M059J (cell line): ENCODE results near the gene GLIS1. TPM values are rescaled to one million over a fixed set of nuclear protein-coding genes. Genes with fewer than 3 reads are reported as not detected.

Experiments
- DNase-seq: peaks from one replicate; pipeline ENCODE4 v3.0.0-alpha.2; 2012; ENCODE audit warnings: low read depth
- total RNA-seq: library from RNA; depleted of rRNA; stranded (reverse); fragments of >200 nt; shearing (Covaris generic); gene quantifications from 2 replicates; pipeline ENCODE4 v1.2.3, GENCODE V29; 2014

GLIS1 gene
- total RNA-seq, 1 experiment from 2014 or later: 3.0 TPM

DNA sequence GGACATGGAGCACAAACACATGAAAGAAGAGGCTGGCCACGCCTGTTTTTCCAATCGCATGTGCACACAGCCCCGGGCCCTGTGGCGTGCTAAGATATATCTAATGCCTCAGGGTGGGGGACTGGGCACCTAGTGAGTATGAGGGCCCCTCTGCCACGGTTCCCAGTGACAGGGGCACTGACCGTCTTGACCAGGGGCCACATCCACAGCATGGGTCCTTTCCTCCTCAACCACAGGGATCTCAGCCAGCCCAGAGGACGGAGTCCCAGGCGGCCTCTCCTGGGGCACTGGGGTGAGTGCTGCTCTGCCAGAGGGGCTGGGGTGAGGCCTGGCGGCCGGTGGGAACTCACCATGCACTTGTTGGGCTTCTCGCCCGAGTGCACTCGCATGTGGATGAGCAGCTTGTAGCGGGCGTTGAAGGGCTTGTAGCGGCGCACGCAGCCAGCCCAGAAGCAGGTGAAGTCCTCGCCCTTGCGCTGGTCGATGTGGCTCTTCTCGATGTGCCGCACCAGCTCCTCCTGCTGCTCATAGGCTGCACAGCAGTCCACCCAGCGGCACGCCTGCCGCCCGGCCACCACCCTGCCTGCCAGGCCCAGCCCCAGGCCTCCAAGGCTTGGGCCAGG is 145.1 kb downstream of the GLIS1 start:
- no peak for DNase-seq

DNA sequence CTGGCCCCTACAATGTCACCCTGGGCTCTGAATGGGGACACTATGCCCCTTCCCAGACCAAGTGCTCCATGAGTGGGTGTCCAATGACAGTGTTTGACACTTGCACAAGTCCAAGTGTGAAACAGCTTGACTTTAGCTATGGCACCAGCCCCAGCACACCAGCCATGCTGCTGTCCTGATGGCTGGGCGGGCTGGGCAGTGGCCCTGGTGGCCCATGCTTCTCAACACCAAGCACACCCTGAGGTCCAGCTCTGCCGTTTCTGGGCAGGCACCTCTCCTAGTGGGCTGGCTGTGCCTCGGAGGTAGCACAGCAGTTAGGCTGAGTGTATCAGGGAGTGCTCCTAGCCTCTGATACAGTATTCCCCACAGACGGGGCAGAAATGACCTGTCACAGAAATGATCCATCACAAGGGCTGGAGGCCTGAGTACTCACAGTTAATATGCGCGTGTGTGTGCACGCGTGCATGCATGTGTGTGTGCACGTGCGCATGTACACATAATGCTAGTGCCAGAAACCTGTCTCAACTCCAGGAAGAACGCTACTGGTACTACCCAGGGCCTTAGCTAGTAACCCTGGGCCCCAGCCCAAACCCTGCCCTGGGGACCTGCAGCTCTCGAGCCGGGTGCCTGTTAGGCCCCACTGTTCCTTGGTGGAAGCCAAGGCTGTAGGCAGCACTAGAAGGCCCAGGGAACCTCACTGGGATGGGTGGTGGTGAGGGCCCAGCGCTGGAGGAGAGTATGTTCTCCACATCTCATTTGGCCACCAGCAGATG is 145.8 kb downstream of the GLIS1 start:
- no peak for DNase-seq

DNA sequence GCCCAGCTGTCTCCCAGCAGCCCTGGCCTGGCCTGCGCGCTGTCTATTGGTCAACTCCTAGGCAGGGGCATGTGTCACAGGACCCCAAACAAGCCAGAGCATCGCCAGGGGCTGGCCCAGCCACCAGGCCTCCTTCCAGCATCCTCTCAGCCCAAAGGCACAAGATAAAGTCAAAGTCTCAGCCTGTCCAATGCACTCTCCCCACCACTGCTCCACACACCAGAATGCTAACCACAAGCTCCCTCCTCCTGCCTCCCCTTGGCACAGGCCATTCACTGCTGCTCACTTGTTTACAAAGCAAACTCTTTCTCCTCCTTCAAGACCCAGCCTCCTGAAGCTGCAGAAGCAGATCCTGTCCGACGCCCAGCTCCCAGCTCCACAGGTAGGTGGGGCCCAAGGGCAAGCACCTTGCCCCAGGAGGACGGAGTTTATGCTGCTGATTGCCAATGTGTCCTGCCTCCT is 146.4 kb downstream of the GLIS1 start:
- DNase-seq: peak; percentile 53

DNA sequence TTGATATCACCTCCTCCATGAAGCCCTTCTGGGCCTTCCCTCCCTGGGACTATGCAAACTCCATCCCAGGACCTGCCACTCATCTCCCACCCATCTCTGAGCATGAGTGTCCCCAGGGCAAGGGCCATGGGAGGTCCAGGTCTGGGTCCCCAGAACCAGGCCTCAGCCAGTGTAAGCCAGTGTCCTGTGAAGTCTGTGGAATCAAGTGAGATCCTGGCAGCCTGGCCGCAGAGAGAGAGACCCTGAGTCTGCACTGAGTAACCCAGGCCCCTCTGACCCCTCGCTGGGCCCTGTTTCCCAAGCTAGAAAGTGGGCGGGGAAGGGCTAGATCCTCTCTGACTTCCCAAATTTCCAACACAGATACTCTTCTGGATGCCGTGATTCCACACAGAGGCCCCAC is 147.0 kb downstream of the GLIS1 start:
- no peak for DNase-seq

DNA sequence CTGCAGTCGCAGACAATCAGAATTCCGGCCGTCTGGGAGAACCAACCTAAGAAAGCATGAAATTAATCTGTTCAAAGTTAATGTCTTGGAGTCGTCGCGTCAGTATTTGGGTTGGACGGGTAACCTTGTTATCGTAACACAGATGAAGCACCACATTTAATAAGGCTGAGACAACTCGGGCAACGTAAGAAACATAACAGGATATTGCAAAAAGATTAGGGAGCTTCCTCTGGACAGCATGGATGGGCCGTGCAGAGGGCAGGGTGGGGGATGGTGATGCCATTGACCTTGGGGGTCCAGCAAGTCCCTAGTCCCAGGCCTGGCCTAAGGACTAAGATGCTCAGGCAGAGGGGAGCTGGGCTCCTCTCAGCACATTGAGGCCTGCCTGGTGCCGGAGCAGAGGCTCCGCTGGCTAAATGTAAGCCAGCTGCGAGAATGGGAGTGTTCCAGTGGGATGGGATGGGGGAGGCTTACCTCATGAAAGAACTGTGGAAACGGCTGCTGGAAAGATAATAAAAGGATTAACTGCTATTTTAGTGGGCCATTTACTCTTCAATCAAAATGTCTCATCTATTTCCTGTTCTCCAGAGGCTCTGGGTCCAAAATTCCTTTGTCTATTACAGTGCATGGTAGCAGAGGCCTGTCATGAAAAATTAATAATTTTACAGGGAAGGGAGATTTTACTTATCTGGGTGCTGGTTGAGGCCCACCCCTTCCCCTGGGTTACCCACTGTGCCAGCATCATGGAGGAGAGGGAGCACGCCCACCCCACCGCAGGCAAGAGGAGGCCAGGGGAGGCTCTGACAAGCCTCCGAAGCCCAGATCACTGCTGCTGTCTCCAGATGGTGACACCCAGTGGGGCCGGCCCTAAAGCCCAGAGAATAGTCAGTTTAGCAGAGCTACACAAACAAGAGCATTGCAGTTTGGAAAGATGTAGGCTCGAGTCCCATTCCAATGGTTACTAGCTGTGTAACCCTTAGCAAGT is 148.1 kb downstream of the GLIS1 start:
- no peak for DNase-seq

DNA sequence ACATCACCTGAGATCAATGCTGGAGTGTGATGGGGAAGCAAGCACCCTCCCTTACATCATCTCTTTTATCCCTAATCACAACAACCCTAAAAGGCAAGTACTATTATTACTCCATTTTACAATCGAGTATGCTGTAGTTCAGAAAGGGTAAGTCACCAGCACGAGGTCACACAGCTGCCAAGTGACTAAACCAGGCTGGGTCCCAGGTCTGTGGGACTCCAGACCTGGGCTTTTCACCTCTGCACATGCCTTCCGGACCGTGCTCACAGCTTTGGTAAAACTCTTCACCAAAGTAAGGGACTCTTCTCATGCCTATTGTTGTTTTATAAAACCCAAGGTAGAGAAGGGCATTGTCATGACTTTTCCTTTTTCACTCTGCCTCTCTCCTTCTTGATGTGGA is 148.9 kb downstream of the GLIS1 start:
- DNase-seq: no peak

DNA sequence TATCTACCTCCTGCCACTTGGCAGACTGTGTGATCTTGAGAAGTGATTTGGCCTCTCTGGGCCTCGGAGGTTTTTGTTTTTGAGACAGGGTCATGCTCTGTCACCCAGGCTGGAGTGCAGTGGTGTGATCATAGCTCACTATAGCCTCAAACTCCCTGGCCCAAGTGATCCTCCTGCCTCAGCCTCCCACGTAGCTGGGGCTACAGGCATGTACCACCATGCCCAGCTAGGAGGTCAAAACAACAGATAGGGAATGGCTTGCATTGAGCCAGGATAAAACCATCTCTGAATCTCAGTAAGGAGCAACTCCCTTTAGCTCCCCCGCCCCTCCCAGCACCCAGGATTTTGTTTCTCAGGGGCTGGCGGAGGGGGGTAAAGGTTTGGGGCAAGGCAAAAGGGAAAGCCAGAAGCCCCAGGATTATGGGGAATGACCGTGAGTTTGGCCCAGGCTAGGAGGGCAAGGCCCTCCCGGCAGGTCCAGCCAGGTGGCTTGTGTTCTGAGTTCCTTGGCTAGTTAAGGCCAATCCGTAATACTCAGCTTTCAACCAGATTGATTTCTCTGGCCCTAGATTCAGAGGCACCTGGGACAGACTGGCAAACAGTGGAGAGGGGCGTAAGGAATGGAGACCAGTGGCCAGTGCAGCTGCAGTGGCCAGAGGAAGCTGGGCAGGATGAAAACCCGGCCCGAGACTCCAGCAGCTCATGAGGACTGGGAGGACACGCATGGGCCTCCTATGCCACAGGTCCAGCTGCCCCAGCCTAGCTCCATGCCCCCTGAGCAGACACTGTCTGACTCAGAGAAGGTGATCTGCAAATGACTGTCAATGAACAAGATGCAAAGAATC is 149.7 kb downstream of the GLIS1 start:
- DNase-seq: no peak

DNA sequence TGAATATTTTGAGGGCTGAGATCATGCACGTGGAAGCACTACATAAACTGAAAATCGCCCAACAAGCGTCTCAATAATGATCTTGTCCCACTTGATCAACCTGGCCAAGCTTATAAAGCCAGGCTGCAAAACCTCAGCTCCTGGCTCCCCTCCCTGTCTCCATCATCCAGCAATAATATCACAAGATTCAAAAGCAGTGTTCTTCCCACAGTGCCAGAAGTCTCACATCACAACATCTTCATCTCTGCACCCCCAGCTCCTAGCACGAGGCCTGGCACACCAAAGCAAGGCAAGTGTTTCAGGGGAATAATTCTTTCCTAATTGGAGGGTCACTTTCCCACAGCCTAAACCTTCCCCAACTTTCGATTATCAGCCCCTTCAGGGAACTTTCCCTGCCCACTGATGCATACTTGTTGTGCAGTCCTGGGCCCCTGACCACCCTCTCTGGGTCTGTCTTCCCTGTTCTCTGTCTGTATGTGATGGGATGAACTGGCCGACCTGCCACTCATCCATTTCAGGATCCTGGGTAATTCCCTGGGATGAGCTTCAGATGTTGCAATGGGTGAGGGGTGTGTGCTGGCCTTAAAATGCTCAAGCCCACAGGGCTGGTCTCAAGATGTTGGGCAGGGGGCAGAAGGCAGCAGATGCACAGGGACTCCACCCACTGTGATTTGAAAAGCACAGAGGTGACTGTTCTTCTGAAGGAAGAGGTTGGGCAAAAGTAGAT is 150.7 kb downstream of the GLIS1 start:
- DNase-seq: no peak

DNA sequence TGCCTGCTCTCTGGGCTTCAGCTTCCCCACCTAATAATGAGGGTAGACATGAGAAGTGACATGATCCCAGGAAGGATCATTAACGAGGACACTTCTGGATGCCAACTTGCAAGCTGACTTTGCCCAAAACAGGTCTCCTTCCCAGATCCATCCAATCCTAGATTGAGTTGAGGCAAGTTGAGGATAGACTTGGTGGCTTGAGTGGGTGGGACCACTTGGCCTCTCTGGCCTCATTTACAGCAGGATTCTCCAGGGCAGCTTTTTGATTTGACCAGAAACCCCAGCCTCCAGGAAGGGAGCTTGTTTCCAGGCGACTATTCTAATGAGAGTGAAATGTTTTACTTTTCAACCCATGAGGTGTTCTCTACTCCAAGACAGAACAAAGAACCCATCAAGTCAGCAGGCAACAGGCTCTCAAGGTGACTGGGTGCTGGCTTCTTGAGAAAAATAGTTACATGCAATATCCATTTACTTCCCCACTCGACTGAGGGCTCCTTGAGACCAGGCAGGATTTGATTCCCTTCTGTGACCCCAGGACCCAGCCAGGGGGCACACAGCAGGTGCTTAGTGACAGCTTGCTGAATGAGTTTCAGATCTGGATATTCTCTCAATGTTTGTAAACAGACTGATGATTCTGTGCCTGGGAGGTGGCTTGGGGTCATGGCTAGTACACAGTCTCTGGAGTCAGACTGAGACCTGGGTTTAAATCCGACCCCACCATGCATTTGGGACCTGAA is 151.5 kb downstream of the GLIS1 start:
- DNase-seq: no peak

DNA sequence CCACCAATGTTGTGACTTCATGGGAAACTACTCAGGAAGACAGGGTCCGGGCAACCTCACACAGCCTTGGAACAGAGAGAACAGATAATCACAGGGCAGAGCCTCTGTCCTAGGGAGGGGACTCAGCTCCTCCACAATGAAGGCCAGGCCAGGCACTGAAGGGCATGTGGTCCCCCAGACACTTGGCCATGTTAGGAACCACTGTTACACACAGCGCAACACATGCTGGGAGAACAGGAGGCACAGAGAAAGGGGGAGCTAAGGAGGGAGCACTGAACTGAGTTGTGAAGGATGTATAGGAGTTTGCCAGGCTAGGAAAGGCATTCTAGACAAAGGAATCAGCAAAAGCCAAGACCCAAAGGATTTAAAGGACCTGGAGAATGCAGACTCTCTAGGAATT is 152.2 kb downstream of the GLIS1 start:
- DNase-seq: no peak

DNA sequence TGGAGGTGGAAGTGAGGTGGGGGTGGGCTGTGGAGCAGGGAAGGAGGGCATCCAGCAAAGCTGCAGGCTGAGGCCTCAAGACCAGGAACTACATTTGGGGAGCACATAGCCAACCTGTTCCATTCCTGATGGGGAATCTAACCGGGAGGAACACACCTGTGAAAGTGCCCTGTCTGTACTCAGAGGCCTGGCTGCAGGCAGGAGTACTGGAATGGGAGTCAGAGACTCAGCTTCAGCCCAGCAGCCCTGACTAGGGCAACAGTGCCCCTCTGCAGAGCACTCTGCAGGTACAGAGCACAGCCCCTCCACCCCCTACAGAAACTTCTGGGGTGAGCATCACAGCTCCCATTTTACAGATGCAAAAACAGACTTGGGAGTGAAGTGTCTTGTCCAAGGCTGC is 153.4 kb downstream of the GLIS1 start:
- DNase-seq: no peak

DNA sequence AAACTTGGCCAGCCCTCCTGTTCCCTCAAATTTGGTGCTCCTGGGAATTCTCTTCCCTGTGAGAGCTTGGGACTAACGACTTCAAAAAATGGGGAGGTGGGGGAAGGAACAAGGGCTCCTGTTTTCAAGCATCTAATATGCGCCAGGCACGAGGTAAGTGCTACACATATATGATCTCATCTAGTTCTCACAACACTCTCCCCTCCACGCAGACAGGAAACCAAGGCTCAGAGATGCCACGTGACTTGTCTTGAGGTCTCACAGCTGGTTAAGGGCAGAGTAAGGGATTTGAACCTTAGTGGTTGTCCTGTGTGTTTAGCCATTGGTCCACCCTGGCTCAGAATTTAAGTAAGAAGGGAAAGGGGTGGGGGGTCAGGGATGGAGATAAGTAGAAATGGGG is 153.8 kb downstream of the GLIS1 start:
- no peak for DNase-seq

DNA sequence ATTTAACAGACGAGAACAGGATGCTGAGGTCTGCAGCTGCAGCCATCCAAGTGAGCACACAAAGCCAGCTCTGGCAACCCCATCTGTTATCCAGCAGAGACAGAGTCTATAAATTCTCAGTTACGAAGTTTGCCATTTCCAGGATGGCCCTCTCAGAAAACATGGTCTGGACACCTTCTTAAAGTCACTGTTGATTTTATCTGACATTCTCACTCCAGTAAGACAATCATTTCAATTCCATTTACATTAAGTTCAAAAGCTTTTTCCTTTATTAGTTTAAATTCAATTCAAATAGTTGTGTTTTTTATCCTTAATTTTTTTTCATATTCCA is 154.2 kb downstream of the GLIS1 start:
- DNase-seq: no peak

DNA sequence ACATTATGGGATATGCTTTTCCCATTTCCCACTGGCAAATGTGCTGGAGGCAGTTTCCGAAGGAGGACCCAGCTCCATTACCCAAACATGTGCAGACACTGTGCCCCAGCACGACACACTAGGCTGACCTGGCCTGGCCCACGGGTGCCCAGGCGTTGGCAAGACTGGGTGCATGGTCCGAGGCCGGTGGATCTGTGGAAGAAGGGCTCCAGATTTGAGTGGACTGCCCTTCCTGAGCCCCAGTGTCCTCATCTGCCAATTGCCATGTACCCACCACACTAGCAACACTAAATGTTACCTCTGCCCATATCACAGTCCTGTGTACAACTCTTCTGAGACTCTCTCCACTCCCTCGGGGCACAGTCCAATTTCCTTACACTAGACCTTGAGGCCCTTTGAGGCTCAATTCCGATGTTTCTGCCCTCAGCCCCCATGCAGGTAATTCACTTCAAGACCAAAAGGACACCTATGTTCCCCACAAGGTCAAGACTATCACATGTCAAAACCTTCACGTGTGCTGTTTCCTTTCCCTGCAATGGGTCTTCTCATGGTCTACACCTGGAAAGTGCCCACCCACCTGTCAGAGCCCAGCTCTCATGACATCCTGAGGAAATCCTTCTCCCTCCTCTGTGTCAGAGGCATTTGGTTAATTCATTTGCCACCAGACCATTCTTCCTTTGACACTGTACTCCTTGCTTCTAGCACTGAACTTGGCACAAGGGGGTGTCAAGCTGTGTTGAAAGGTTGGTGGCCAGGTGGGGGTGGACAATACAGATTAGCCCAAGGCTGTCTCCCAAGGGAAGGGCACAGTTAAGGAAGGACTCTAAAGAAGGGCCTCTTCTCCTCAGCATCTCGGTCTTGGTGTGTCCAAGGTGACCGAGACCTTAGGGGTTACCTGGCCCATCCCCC is 154.8 kb downstream of the GLIS1 start:
- no peak for DNase-seq

DNA sequence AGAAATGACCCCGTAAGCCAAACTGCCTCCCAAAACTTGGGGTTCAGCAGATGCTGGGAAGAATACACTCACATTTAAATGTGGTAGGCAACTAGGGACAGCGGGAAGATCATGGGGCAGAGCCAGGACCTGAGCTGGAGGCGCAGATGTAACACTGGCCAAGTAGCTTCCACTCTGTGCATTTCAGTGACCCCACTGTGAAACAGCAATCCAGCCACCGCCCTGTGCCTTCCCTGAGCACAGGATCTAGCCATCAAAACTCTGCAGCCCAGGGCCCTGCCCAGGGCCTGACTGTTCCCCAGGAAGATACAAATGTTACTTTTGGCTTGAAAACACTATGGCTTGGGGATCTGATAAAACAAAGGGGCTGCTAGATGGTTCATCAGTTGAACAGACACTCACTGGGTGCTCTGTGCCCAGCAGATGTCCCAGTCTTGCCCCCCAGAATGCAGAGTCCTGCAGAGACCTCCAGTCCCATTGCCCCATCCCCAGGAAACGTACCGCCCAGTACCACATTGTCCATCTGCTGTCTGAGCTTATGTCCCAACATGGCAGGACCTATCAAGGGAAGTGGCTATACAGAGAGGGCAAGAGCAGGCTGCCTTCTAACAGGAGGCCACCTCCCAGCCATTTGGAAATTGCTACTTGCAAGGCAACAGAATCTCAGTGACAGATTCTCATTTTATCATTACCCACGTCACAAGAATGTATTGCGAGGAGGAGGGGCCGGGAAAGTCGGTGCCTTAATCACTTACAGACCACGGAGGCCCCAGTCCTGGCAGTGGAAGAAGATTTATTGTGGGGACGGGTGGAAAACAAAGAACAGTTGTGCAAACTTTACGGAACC is 155.7 kb downstream of the GLIS1 start:
- no peak for DNase-seq

DNA sequence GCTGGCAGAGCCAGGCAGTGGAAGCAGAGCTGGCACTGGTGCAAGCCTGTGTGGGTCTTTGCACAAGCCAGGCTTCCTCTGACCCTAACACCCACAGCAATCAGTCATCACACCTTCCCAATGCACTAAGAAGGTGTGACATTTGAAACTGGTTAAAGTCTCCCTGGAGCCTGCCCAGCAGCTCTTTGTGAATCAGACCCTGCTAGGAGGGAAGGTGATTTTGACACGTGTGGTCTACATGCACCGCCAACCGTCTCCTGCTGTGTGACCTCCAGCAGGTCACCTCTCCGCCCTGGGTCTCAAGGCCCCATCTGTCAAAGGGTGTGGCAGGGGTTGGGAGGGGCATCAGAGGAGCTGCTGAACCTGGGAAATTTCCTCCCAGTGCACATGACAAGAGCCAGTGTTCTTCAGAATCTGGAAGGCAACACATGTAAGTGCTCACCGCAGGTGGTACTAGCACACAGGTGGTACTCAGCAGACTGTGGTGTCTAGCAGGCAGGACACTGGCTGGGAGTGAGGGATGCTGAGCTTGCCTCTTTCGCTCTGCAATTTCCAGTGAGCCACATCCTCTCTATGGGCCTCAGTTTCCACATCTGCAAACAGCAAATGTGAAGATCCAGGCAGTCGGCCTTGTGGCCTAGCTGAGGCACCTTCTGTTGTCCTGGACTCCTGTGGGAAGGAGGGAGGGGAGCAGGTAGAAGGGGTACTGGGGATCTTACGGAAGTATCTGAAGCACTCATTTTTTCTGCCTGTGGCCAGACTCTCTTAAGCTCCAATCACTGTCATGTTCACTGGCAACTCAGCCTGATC is 156.5 kb downstream of the GLIS1 start:
- peak; percentile 42 for DNase-seq

DNA sequence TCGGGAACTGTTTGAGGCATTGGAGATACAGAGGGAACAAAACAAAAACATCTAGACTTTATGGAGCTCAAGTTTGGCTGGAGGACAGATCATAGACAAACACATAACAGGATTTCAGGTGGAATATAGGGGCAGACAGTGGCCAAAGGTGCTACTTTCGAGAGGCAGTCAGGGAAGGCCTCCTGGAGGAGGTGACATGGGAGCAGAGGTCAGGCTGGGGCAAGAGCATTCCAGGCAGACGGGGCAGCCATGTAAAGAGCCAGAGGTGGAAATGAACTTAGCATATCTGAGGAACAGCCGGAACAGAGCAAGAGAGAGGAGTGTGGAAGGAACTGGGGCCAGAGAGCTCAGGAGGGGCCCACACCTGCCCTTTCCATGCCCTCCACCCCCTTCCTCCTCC is 157.5 kb downstream of the GLIS1 start:
- DNase-seq: no peak
